HG03442 (cell line): ENCODE results near the gene NAMPT.

Experiments
- ATAC-seq: cut with Tn5 transposase; IDR thresholded peaks from one replicate; pipeline ENCODE4 v1.9.1; 2021; ENCODE audit warnings: mild to moderate bottlenecking, moderate library complexity; ENCODE audit not compliant: unreplicated experiment

Gene NAMPT

DNA sequence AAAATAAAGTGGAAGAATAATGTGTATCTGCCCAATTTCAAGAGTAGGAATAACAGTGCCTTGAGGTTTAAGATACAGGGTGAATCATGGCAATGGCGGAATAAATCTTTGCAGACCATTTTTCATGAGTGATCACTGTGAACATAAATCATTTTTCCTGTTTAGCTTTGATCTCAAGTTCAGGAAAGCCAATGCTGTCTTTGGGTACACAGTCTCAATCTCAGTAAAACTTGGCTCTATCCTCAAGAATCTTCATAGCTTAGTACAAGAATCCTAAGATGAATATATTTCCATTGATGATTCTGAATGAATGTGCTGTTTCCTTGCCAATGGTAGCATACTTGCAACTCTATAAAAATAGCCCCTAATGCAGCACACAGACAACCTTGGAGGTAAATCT, 6.8 kb downstream of the NAMPT start:
- ATAC-seq: no peak

DNA sequence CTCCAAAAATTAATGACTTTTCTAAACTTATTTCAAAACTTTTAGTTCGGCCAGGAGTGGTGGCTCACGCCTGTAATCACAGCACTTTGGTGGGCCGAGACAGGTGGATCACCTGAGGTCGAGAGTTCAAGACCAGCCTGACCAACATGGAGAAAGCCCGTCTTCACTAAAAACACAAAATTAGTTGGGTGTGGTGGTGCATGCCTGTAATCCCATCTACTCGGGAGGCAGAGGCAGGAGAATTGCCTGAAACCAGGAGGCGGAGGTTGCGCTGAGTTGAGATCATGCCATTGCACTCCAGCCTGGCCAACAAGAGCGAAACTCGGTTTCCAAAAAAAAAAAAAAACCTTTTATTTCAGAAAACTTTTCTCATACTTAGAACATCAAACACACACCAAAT, 8.3 kb downstream of the NAMPT start:
- ATAC-seq: no peak

DNA sequence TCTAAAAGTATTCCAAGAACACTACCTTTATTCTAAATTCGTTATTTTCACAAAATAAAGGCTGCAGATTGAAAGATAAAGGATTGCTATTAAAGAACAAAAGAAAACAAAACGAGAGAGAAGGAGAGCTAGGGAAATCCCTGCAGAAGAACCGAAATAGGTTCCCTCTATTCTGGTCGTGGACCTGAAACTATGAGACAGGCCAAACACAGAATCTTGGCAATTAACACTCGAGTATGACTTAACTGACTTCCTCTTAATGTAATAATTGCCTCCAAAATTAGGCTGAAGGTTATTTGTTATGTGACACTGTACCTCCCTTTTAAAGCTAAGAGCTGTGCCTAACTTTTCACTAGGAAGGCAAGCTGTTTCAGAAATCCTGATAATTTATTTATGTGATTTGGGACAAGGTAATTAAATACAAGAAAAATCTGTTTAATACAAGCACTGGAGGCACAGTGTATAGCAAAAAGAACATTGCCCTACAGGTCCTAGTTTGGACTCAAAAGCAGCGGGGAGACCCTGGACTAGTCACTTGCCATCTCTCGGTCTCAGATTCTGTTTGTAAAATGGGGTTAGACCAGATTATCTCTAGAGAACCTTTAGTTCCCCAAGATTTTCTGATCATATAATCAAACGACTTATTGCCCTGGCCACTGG, 11.6 kb downstream of the NAMPT start:
- ATAC-seq: peak; percentile 58

DNA sequence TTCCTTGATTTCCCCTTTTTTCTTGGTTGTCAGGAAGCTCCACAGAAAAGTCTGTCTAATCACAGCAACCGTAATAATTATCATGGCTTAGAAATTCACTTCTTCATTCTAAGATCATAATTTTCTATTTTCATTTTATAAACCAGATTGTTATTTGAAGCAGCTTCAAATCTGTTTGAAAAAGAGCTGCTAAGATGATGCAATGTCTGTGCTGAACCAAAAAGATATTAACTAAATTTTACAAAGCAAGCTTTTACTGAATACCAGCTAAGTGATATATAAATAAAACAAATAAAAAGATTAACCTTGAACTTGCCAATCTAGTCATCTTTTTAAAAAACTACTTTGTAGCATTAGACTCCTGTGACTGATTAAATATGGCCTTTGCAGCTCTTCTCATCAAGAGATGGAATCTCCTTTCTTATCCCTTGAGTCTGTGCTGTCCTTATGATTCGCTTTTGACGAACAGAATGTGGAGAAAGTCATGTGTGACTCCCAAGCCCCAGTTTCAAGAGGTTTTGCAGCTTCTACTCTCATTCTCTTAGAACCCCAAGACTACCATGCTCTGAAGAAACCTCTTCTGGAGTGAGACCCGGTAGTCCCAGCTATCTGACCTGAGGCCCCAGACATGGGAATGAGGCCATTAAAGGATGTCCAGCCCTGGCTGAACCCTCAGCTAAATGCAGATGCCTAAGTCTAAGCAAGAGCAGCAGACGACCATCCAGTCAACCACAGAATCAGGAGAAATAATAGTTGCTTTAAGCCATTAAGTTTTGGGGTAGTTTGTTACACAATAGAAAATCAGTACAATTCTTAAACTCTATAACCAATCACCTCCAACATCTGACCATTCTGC, 14.4 kb downstream of the NAMPT start:
- no peak for ATAC-seq

DNA sequence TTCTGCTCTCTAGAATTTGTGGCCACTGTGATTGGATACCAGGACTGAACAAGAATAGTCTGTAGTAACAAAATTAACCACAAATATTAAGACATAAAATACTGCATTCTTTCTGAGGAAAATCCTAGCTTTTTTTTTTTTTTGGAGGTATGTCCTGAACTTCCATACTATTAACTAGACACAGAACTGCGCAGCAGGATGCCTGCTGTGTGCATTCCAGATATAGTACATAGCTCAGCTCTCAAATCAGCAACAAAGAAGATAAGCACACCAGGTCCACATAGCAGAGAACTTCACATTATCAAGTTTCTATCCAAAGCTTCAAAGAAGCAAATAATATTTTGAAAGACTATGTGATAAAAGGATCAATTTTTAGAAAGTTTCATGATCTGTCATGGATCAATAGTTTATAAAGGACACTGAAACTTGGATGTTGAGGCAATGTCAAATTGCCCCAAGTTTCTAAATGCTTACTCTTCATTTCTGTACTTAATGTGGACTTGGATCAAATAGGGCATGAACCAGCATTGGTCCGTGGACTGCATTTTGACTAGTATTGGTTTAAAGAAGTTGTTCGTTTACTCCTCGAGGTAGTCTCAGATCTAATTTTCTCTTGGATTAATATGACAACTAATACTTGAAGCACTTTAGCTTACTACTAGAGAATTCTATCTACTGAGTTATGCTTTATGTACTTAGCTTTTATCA, 15.4 kb downstream of the NAMPT start:
- ATAC-seq: no peak

DNA sequence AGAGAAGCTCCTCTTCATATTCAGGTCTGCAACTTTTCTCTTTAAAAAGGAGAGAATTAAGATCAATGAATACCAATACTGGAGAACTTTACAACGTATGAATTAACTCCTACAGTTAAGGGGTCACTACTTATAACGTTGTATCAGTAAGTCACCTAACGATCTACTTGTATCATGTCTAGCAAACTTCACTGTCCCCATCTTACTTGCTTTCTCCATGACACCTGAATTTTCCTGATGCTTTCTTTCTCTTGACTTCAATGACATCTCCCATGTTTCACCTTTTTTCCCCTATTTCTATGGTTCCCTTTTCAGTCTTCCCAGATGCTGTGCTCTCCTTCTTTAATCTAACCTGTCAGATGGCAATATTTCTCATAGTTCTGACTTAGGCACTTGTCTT, 19.6 kb downstream of the NAMPT start:
- no peak for ATAC-seq

DNA sequence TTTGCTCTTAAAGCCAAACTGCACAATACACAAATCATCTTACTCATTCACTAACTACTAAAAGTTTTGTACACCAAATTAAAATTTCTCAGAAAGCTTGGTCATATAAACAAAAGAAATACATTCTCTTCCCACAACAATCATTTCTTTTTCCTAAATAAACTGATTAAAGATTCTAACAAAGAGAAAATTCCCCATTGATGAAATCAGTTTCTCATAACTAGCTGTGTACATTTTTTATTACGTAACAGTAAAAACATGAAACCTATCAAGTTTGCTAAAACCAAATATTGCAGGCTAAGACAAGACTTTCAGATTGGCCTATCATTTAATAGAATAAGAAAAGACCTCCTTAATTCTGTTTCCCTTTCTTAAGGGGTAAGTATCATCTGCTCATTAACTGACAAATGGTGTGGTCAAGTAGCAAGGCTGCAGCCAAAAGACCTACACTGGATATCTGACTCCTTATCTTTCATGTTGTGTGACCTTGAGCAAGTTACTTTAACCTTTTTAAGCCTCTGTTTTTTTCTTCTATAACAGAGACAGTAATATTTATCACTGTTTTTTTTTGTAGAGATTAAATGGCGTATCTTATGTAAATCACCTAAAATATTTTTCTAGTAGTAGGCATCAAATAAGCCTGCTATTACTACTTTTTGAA, 22.4 kb downstream of the NAMPT start:
- ATAC-seq: no peak

DNA sequence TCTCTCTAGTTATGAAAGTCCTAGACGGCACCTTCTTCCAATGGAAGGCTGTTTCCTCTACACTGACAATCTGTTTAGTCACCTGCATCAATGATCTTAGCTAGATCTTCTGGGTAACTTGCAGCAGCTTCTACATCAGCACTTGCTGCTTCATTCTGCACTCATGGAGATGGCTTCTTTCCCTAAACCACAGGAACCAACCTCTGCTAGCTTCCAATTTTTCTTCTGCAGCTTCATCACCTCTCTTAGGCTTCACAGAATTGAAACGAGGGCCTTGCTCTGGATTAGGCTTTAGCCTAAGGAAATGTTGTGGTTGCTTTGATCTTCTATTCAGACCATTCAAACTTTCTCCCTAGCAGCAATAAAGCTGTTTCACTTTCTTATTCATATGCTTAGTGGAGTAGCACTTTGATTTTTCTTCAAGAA, 24.6 kb downstream of the NAMPT start:
- ATAC-seq: peak; percentile 57

DNA sequence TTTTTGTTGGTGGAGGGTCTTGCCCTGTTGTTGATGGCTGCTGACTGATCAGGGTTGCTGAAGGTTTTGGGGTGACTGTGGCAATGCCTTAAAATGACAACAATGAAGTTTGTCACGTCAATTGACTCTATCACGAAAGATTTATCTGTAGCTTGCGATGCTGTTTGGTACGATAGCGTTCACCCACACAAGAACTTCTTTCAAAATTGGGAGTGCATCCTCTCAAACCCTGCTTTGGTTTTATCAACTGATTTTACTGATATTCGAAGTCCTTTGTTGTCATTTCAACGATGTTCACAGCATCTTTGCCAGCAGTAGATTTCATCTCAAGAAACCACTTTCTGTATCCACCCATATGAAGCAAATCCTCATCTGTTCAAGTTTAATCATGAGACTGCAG, 26.0 kb downstream of the NAMPT start:
- no peak for ATAC-seq

DNA sequence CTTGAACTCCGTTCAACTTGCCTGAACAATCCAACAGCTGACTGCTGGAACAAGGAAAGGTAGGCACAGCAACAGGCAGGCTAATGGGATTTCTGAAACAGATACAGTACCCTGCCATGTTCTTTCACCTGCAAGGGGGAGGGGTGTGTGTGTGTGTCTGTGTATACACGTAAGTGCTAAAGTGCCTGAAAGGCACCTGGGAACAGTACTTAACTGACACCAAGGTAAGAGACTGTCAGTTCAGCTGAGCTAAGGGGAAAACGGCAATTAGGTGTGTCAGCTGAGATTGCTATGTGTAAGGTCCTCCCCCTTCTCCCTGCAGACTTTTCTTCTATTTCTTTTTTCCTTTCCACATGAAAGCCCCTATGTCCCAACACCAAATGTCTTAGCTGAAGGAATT, 27.0 kb downstream of the NAMPT start:
- ATAC-seq: no peak

DNA sequence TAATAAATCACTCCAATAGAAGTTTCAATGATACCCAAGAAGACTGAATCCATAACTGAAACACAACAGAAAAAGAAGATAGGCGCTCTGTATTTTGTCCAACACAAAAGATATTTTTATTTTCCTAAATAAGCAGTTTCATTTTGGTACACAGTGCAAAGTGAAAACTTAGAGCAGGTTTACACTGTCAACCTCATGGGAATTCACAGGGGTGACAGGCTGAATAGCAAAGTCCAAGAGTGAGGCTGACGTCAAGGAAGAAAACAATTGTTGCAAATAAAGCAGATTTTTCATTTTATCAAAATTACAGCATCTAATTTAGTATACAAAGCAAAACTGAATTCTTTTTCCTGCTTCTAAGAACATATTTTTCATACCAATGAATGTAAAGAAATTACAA, 28.6 kb downstream of the NAMPT start:
- no peak for ATAC-seq

DNA sequence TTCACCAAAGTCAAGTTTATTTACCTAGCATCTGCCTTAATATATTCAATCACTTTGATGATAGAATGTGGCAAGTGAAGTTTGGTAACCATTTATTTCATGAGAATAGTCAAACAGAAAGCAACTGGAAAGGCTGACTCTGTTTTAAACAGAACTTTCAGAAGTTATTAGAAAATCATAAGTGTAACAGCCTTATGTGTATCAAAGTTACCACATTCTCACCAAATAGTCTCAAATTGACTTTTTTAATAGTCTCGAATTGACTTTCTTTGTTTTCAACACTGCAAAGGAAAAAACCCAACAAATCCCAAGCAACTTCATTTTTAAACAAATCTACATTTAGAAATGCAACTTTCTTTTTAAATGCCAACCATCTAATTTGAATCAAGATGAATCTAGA, 29.5 kb downstream of the NAMPT start:
- ATAC-seq: no peak

DNA sequence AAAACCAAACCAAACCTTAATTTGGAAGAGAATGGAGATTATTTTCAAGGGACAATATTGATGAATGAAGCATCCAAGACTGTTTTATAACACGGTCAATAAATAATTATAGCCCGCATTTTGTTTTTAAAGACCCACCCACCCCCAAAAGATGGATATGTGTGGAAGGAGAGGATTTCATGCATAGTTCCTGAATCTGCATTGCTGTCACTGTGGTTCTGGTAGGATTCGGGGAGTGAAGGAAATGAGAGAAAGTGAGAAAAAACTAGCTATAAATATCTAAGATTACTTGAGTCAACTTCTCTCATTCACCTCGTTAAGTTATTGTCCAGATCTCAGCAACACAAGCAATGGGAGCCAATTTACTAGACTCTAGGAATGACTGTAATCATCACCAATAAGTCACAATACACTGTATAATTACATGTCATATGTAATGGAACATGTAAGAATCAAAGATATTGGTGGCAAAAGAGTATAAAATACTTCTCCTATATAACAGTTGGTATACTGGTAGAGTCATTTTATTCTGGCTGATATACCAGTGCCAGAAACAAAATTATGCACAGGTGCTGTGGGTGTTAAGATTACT, 30.2 kb downstream of the NAMPT start:
- ATAC-seq: no peak

DNA sequence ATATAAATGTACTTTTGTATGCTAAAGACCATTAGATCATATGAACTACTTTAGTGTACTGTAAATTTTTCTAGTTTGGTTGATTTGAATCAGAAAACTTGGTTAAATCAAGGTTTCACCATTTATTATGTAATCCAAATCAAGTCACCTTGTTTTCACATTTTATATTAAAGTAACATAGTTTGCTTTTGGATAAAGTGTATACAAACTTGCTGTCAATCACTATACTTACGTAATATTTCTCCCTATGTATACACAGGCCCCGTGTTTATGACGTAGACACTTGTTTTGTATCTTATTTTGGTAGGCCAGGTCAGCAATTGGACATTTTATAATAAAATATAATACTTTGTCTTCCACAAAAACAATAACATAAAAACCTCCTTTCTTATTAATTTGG, 32.2 kb downstream of the NAMPT start:
- no peak for ATAC-seq

DNA sequence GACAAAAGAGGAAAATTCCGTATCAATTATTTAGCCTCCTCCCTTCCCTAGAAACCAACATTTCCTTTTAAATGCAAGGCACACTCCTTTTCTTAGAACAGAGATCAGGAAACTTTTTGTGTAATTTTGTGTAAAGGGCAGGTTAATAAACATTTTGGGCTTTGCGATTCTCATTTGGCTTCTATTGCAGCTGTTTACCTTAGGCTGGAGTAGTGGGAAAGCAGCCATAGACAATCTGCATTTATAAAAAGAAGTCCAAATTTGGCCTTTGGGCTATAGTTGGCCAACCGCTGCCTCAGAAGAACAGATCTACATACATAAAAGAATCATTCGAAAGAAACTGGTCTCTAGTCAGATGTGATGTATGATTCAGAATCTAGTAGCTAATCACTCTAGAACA, 35.3 kb downstream of the NAMPT start:
- ATAC-seq: no peak

DNA sequence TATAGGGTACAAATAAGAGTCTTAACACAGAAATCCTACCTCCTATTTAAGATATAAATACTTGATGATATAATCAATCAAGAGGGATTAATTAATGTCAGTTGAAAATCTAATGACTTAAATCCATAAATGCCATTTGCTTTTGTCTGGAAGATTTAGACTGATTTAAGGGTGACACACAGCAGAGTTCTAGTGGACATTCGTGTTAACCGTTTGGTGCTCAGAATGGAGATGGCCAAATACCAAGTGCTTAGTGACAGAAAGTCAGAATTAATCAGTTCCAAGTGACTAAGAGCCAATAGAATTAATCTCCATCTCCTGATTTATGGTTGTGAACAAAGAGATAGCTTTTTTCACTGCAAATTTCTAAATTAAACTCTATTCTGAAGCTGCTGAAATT, 36.2 kb downstream of the NAMPT start:
- ATAC-seq: no peak

DNA sequence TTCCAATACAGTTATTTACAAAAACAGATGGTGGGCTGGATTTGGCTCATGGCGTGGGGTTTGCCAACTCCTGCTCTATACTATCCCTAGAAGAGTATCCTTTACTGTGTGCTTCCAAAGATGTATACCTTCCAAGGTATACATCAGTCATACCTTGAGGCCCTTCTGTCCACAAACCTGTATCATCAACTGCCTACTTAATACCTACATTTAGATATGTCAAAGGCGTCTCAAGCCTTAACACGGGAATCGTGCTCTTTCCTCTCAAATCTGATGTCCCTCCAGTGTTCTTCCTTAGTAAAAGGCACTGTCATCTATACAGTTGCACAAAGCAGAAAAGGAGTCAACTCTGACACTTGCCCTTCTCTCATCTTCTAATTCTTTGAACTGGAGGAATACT, 36.9 kb downstream of the NAMPT start:
- no peak for ATAC-seq

DNA sequence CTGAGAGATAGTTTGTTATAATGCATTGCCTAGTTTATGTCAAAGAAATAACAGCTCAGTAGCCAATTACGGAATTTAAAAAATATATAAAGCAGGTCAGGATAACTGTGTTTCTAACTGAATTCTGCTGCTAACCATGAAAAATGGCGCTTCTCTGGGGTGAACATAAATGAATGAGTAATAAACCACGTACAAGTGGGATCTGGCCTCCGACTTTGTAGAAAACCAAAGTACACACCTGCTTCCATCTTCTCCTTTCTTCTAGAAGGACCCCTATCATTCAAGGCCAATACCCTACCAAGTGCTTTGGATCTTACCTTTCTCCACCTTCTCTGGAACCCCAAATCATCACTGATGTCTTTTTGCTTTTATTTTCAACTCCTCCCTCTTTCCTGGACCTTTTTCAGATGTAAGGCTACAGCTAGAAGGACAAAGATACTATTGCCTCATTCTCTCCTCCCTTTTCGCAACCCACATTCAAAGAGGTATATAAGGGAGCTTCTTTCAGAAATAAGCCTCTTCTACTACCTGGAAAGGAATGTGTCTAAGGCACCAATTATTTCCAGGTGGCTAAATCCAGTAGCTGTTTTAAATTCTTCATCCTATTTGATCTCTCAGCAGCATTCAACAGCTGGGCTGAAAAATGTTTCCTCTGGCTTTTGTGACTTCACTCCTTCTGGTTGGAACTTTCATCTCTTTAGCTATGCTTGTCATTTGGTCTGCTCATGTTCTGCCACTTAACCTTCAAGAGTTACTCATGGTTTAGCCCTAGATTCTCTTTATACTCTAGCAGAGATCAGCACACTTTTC, 37.7 kb downstream of the NAMPT start:
- no peak for ATAC-seq

DNA sequence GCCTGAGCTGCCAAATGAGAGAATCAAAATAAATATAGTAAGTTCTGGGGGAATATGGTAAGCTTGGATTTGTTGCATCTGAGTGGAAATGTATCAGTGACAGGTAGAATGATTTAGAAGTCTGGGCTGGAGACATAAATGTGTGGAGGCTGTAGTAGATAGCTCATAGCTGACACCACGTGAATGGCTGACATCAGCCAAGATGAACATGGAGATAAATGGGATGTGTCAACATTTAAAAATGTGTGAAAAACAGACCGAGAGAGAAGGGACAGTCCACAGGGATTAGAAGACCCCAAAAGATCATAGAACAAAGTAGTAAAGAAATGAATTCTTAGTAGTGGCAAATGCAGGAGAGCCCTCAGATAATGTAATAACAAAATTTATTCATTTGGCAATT, 40.9 kb downstream of the NAMPT start:
- ATAC-seq: no peak

DNA sequence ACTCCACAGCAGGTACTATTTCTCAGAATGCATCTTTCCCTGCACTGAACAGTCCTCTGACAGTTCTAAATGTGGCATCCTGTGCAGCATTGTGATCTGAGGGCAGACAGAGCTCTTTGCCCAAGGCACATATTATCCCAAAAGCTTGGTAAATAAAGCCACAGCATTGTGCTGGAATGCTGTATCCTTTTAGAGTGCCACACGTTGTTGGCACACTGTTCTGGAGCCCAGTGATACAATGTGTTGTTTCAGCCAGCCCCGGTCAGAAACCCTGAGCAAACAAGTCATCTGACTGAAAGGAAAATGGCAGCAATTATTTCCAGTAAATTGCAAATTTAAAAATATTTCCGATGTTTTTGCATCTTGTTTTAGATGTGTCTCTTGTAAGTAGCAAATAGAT, 45.4 kb downstream of the NAMPT start:
- no peak for ATAC-seq
